Measurements from ENCODE around the gene DNAJA1. TPM values are rescaled to one million over a fixed set of nuclear protein-coding genes. Genes with fewer than 3 reads are reported as not detected.

Gene DNAJA1
- total RNA-seq, 2 experiments from 2014 or later = 141 to 142 TPM

Other genes starting within 250 kb of the DNAJA1 start
- not detected for gene TMEM215, start 241.7 kb upstream of the DNAJA1 start, total RNA-seq
- 10 to 100 TPM; 30.5 to 32.7 TPM for gene APTX, start 23.6 kb upstream of the DNAJA1 start, total RNA-seq
- 10 to 100 TPM; 22.5 to 22.9 TPM for gene SMU1, start 51.4 kb downstream of the DNAJA1 start, total RNA-seq
- 10 to 100 TPM; 69.2 to 70.8 TPM for gene B4GALT1, start 142.1 kb downstream of the DNAJA1 start, total RNA-seq
- gene SPINK4, start 214.9 kb downstream of the DNAJA1 start, total RNA-seq = not detected
- 10 to 100 TPM; 56.3 to 57.1 TPM for gene BAG1, start 239.4 kb downstream of the DNAJA1 start, total RNA-seq
- gene CHMP5, start 239.8 kb downstream of the DNAJA1 start, total RNA-seq = 100 to 1,000 TPM; 149 TPM